Caki2 (cell line): ENCODE measurements around the gene KRTAP10-8. TPM values are rescaled to one million over a fixed set of nuclear protein-coding genes. Genes with fewer than 3 reads are reported as not detected.
"Not testable (repeated sequence)": the region's sequence is repeated elsewhere in the genome, so short reads cannot be mapped to it uniquely, and the experiment has no call there.

Source experiments
- DNase-seq: peaks from one replicate; pipeline ENCODE4 v3.0.0-alpha.2; 2015; ENCODE audit warnings: low read depth
- in situ Hi-C: cut with HindIII; loops from 2 replicates; pipeline ENCODE4 v1.10.0; 2016; ENCODE audit warnings: low sequenced_read_pairs, low pct_unique_long_range_greater_than_20kb, mixed read lengths
- total RNA-seq: library from RNA; depleted of rRNA; stranded (reverse); fragments of >200 nt; shearing (Covaris generic); gene quantifications from 2 replicates; pipeline ENCODE4 v1.2.3, GENCODE V29; 2014; ENCODE audit warnings: low replicate concordance

KRTAP10-8 gene
- total RNA-seq, 1 experiment from 2014 or later, result not detected

- in situ Hi-C loops, result no loop called here
- no peak for DNase-seq
Observed at GRCh38 chr21:44576025-44576420, 35.9 kb upstream of the KRTAP10-8 start.

- in situ Hi-C loops, result no loop called here
Observed at GRCh38 chr21:44578371-44579055, 33.4 kb upstream of the KRTAP10-8 start.

GRCh38 chr21:44579056-44579832 lies 32.6 kb upstream of the KRTAP10-8 start:
- no peak for DNase-seq
- in situ Hi-C loops, result no loop called here

More at GRCh38 chr21:44578371-44579055, 33.4 kb upstream of the KRTAP10-8 start:
- no peak for DNase-seq

GRCh38 chr21:44579833-44580144 lies 32.1 kb upstream of the KRTAP10-8 start:
- in situ Hi-C loops, result no loop called here
- DNase-seq, result no peak

- DNase-seq, in situ Hi-C loops: not testable (repeated sequence)
Observed at GRCh38 chr21:44580231-44580821, 31.6 kb upstream of the KRTAP10-8 start, which contains the start of gene KRTAP10-5. Gene KRTAP10-5 (minus strand): TSS chr21:44580604. CDS start chr21:44580578, 26 bp downstream.

- no peak for DNase-seq
Observed at GRCh38 chr21:44581158-44581557, 30.7 kb upstream of the KRTAP10-8 start.

GRCh38 chr21:44582055-44582454 lies 29.8 kb upstream of the KRTAP10-8 start:
- in situ Hi-C loops, result no loop called here
- DNase-seq, result no peak

More at GRCh38 chr21:44581158-44581557, 30.7 kb upstream of the KRTAP10-8 start:
- in situ Hi-C loops, result no loop called here

- in situ Hi-C loops, result no loop called here
- no peak for DNase-seq
Observed at GRCh38 chr21:44583089-44583799, 28.6 kb upstream of the KRTAP10-8 start.

- no peak for DNase-seq
- in situ Hi-C loops, result no loop called here
Observed at GRCh38 chr21:44583800-44584147, 28.1 kb upstream of the KRTAP10-8 start.

GRCh38 chr21:44585892-44586291 lies 26.0 kb upstream of the KRTAP10-8 start:
- no peak for DNase-seq
- in situ Hi-C loops, result no loop called here

- no peak for DNase-seq
- in situ Hi-C loops, result no loop called here
Observed at GRCh38 chr21:44589094-44589493, 22.8 kb upstream of the KRTAP10-8 start.

GRCh38 chr21:44589586-44590305 lies 22.1 kb upstream of the KRTAP10-8 start:
- no peak for DNase-seq
- in situ Hi-C loops, result no loop called here

- in situ Hi-C loops, result no loop called here
- DNase-seq, result no peak
Observed at GRCh38 chr21:44590311-44590721, 21.6 kb upstream of the KRTAP10-8 start.

GRCh38 chr21:44590897-44591800 lies 20.7 kb upstream of the KRTAP10-8 start:
- DNase-seq, in situ Hi-C loops: not testable (repeated sequence)

GRCh38 chr21:44591801-44592130 lies 20.1 kb upstream of the KRTAP10-8 start:
- in situ Hi-C loops, DNase-seq: not testable (repeated sequence)

- in situ Hi-C loops, result no loop called here
Observed at GRCh38 chr21:44592446-44593311, 19.2 kb upstream of the KRTAP10-8 start, which contains the start of gene KRTAP10-6. Gene KRTAP10-6 (minus strand): TSS chr21:44592505. CDS start chr21:44592484, 21 bp downstream.

More at GRCh38 chr21:44592446-44593311, 19.2 kb upstream of the KRTAP10-8 start, which contains the start of gene KRTAP10-6:
- DNase-seq, result no peak
